Endothelial cell of umbilical vein (primary cell): ENCODE data around the gene TUBB3. TPM values are rescaled to one million over a fixed set of nuclear protein-coding genes. Genes with fewer than 3 reads are reported as not detected.

Experiments used
- BruUV-seq: library from RNA; stranded (reverse); fragments of 400-500 nt; replicated peaks from 2 replicates; lab custom pipeline; 2021; lab: Mats Ljungman, UMichigan
- CTCF ChIA-PET: fragments of 300-600, 350-600 bp; sonication (Branson Sonifier 250); formaldehyde crosslinking; loops from one replicate; lab custom pipeline; 2021; ENCODE audit warnings: antibody characterized with exemption, inconsistent platforms; lab: Charles Lee
- POLR2A ChIA-PET: fragments of 300-600, 350-600 bp; sonication (Branson Sonifier 250); formaldehyde crosslinking; loops from one replicate; lab custom pipeline; 2021; ENCODE audit warnings: antibody characterized with exemption, inconsistent platforms; lab: Charles Lee
- DNase-seq: peaks from one replicate; pipeline ENCODE4 v3.0.0-alpha.2; 2011; ENCODE audit warnings: low read depth, low spot score
- FAIRE-seq: peaks from 2 replicates; lab custom pipeline; 2011; peaks lifted over from hg19 to GRCh38; lab: Jason Lieb, UNC
- H2AFZ ChIP-seq: 2 replicates; pipeline ENCODE4 v1.6.0; 2012; ENCODE audit warnings: low read depth, low read length, control low read depth, inconsistent platforms
- H3K27ac ChIP-seq: 2 replicates; pipeline ENCODE4 v1.5.1; 2011; ENCODE audit warnings: low read depth, mild to moderate bottlenecking, control low read depth, low read length, moderate library complexity; ENCODE audit not compliant: insufficient read depth
- H3K27me3 ChIP-seq, 2 experiments: 2 replicates each; pipeline versions ENCODE4 v1.6.0 to v1.6.1; 2011; ENCODE audit warnings: low read length in 2 of 2, mixed read lengths in 1 of 2; ENCODE audit not compliant: control insufficient read depth in 2 of 2, insufficient read depth in 2 of 2
- H3K36me3 ChIP-seq, 2 experiments: 2 replicates in 1 of 2; 3 replicates in 1 of 2; pipeline ENCODE4 v1.5.1; 2011; ENCODE audit warnings: low read length in 2 of 2, mild to moderate bottlenecking in 1 of 2, moderate library complexity in 1 of 2; ENCODE audit not compliant: control insufficient read depth in 2 of 2, insufficient read depth in 2 of 2; ENCODE audit errors: extremely low read depth in 1 of 2
- H3K4me1 ChIP-seq: 3 replicates; pipeline ENCODE4 v1.5.1; 2011; ENCODE audit warnings: mild to moderate bottlenecking, low read length; ENCODE audit not compliant: control insufficient read depth, insufficient read depth; ENCODE audit errors: extremely low read depth
- H3K4me2 ChIP-seq: 2 replicates; pipeline ENCODE4 v1.6.1; 2011; ENCODE audit warnings: low read length, control low read depth, mixed read lengths; ENCODE audit not compliant: insufficient read depth
- H3K4me3 ChIP-seq, 3 experiments: fragments of 200-600 bp in 1 of 3; sonication (generic), shearing (Covaris generic) in 1 of 3; replicated peaks in 1 of 3; 2 replicates each; pipeline ENCODE4 v1.5.1; 2011 to 2016; ENCODE audit warnings: control low read depth in 3 of 3, low read length in 3 of 3, mild to moderate bottlenecking in 2 of 3, inconsistent platforms in 1 of 3, low read depth in 1 of 3, moderate library complexity in 1 of 3; ENCODE audit not compliant: insufficient read depth in 1 of 3
- H3K79me2 ChIP-seq: 2 replicates; pipeline ENCODE4 v1.6.0; 2012; ENCODE audit warnings: low read length, inconsistent platforms; ENCODE audit not compliant: control insufficient read depth, insufficient read depth
- H3K9ac ChIP-seq: replicated peaks from 2 replicates; pipeline ENCODE3; 2011; ENCODE audit warnings: low read length, control low read depth; ENCODE audit not compliant: insufficient read depth; ENCODE audit errors: extremely low read depth
- H3K9me1 ChIP-seq: replicated peaks from 3 replicates; pipeline ENCODE4 v1.6.0; 2011; ENCODE audit warnings: mild to moderate bottlenecking, low read length; ENCODE audit not compliant: control insufficient read depth, insufficient read depth; ENCODE audit errors: extremely low read depth
- H3K9me3 ChIP-seq: replicated peaks from 2 replicates; pipeline ENCODE4 v1.5.1; 2012; ENCODE audit warnings: low read length, inconsistent platforms; ENCODE audit not compliant: control insufficient read depth, insufficient read depth
- H4K20me1 ChIP-seq: replicated peaks from 2 replicates; pipeline ENCODE3; 2011; ENCODE audit warnings: mild to moderate bottlenecking, low read length; ENCODE audit not compliant: control insufficient read depth, insufficient read depth; ENCODE audit errors: extremely low read depth
- EZH2 ChIP-seq: IDR thresholded peaks from 2 replicates; pipeline ENCODE4 v1.6.1; 2012; ENCODE audit warnings: borderline replicate concordance, low read depth, mild to moderate bottlenecking, moderate library complexity, low read length, inconsistent platforms; ENCODE audit not compliant: severe bottlenecking
- FOS ChIP-seq: IDR thresholded peaks from 2 replicates; pipeline ENCODE4 v1.6.1; 2011; ENCODE audit warnings: mild to moderate bottlenecking, low read length, moderate library complexity, borderline replicate concordance; ENCODE audit not compliant: insufficient read depth
- GATA2 ChIP-seq: IDR thresholded peaks from 2 replicates; pipeline ENCODE4 v1.7.0; 2011; ENCODE audit warnings: low read depth, mild to moderate bottlenecking, moderate library complexity, mixed read lengths, low read length; ENCODE audit not compliant: insufficient read length, insufficient read depth
- JUN ChIP-seq: IDR thresholded peaks from 2 replicates; pipeline ENCODE4 v1.6.1; 2011; ENCODE audit warnings: borderline replicate concordance, low read depth; ENCODE audit not compliant: insufficient read length, insufficient read depth
- MYC ChIP-seq: IDR thresholded peaks from one replicate; pipeline ENCODE4 v1.6.1; 2011; ENCODE audit warnings: mild to moderate bottlenecking, low read depth, low read length
- dilution Hi-C: fragments of 300-500 bp; cut with MboI; formaldehyde crosslinking; loops from one replicate; pipeline ENCODE4 v1.15.0; 2019; ENCODE audit warnings: low sequenced_read_pairs; ENCODE audit not compliant: extremely low pct_ligation_motif_present
- intact Hi-C: fragments of 100-400 bp; cut with micrococcal nuclease; formaldehyde crosslinking; loops from one replicate; pipeline ENCODE4 v1.10.0; 2022
- polyA plus RNA-seq, 4 experiments: library from polyadenylated mRNA; depleted of rRNA in 3 of 4; stranded (reverse) in 3 of 4; unstranded in 1 of 4; fragments of >200 nt; gene quantifications; 2 replicates each; pipeline versions ENCODE4 v1.2.1 to v1.2.3, GENCODE V29; 2011 to 2012; ENCODE audit warnings: missing spikeins in 1 of 4
- total RNA-seq: library from RNA; stranded (reverse); gene quantifications from 2 replicates; pipeline ENCODE4 v1.2.3, GENCODE V29; 2021
- TF ChIP-seq, protein P1 (sequence below): IDR thresholded peaks from 2 replicates; pipeline ENCODE4 v1.6.1; 2011; ENCODE audit not compliant: insufficient read depth, insufficient read length
- TF ChIP-seq, protein P2 (sequence below), 2 donors: IDR thresholded peaks; 1 replicate in 1 of 2; 2 replicates in 1 of 2; pipeline ENCODE4 v1.5.1; 2011; ENCODE audit warnings: low read length in 2 of 2, mild to moderate bottlenecking in 2 of 2, moderate library complexity in 2 of 2, control low read depth in 1 of 2, inconsistent platforms in 1 of 2, low read depth in 1 of 2; ENCODE audit not compliant: insufficient read depth in 1 of 2; ENCODE audit errors: extremely low read depth in 1 of 2

The TUBB3 gene
- total and polyA plus RNA-seq, 2 donors (not counting 3 experiments of a cell fraction or from before 2014, with no cell fraction given): 170 to 215 TPM

DNA sequence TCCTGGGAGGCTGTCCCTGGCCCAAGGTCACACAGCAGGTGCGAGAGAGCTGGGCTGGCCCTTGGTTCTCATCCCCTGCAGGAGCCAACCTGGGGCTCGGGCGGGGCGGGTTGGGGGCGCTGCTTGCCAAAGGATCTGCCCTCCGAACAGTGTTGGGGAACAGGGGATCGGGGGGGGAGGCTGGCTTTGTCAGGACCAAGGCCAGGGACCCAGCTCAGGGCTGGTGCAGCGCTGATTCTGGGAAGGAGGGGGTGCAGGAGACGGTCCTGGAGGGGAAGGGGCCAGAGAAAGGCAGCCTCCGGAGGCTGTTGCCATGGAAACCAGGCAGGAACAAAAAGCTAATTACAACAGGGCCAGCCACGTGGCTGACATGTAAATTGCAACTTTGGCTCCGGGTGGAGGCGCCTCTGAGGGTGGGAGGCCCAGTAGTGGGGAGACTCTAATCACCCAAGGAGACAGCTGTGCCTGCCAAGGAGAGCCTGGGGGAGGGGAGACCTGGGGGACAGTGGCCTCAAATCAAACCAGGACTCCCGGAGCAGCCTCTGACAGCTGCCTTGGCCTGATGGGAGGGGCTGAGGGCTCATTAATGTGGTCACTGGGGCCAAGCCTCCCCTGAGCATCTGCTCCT, 1.3 kb downstream of the TUBB3 start:
- H3K9ac ChIP-seq: no peak overlapping the region
- no peaks in the 10 kb centered on the region for H3K27me3 ChIP-seq
- peaks cover 4% of the 10 kb centered on the region for H4K20me1 ChIP-seq
- no peak overlapping the region for H2AFZ ChIP-seq
- H3K27ac ChIP-seq: no peak overlapping the region
- dilution Hi-C loops (no loop called here), intact Hi-C loops (loop anchor here (2.0 to 5.0 kb wide), 4 partner anchors 48 to 222 kb away; partner anchors contain the start of genes FANCA, SPATA2L, VPS9D1 and ZNF276)
- no peaks in the 10 kb centered on the region for H3K9me3 ChIP-seq
- H3K9me1 ChIP-seq: no peaks in the 10 kb centered on the region
- H3K4me1 ChIP-seq: peaks cover 25% of the 10 kb centered on the region
- H3K36me3 ChIP-seq: peaks cover 0 to 3% of the 10 kb centered on the region in 2 experiments
- CTCF ChIA-PET: interaction anchor here (0.9 to 1.5 kb wide), 2 partner anchors 14 to 23 kb away, joined by 3 to 8 read pairs; no protein-coding TSS in a partner anchor
- POLR2A ChIA-PET: interaction anchor here (0.7 to 1.0 kb wide), 4 partner anchors 17 to 1902 kb away, joined by 3 to 7 read pairs (median 4); partner anchors contain the start of gene TCF25
- peak overlapping the region in 2 of 3 experiments; percentile 75 to 84 for H3K4me3 ChIP-seq
- peaks cover 7% of the 10 kb centered on the region for H3K79me2 ChIP-seq
- peak overlapping the region; percentile 43 for H3K4me2 ChIP-seq
- DNase-seq (peak; percentile 16), FAIRE-seq (peak; percentile 55)
- TF ChIP-seq, protein P1, sequence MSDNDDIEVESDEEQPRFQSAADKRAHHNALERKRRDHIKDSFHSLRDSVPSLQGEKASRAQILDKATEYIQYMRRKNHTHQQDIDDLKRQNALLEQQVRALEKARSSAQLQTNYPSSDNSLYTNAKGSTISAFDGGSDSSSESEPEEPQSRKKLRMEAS: peak; percentile 30
- no peak for TF ChIP-seq FOS
- BruUV-seq: no TSS peak

DNA sequence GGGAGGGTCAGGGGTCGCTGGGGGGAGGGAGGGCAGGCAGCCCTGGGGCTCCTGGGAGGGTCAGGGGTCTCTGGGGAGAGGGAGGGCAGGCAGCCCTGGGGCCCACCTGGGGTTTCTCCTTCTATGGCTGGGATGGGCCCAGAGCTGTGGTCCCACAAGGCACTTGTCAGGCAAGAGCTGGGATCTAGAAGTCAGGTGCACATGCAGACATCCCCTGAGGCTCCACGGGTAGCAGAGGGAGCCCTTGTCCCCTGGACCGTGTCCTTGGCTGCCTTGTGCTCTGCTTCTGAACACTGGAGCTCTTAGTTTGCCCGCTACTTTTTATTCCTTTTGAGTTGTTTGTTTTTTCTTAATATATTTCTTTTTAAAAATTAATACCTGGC, 1.8 kb downstream of the TUBB3 start:
- Histone ChIP-seq H3K4me3 (peak overlapping the region in 2 of 3 experiments; percentile 13 to 34), H4K20me1 (peaks cover 4% of the 10 kb centered on the region), H2AFZ (no peak overlapping the region), H3K79me2 (peaks cover 7% of the 10 kb centered on the region), H3K36me3 (peaks cover 0 to 3% of the 10 kb centered on the region in 2 experiments), H3K4me1 (peaks cover 25% of the 10 kb centered on the region), H3K27me3 (no peaks in the 10 kb centered on the region), H3K4me2 (peak overlapping the region; percentile 76), H3K9me1 (no peaks in the 10 kb centered on the region), H3K27ac (no peak overlapping the region), H3K9me3 (no peaks in the 10 kb centered on the region), H3K9ac (no peak overlapping the region)
- TF ChIP-seq, protein P2, sequence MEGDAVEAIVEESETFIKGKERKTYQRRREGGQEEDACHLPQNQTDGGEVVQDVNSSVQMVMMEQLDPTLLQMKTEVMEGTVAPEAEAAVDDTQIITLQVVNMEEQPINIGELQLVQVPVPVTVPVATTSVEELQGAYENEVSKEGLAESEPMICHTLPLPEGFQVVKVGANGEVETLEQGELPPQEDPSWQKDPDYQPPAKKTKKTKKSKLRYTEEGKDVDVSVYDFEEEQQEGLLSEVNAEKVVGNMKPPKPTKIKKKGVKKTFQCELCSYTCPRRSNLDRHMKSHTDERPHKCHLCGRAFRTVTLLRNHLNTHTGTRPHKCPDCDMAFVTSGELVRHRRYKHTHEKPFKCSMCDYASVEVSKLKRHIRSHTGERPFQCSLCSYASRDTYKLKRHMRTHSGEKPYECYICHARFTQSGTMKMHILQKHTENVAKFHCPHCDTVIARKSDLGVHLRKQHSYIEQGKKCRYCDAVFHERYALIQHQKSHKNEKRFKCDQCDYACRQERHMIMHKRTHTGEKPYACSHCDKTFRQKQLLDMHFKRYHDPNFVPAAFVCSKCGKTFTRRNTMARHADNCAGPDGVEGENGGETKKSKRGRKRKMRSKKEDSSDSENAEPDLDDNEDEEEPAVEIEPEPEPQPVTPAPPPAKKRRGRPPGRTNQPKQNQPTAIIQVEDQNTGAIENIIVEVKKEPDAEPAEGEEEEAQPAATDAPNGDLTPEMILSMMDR (IDR thresholded peaks at IDR 0.05; ENCODE audit: extremely low read depth in 1 of 2, insufficient read depth in 1 of 2, low read depth in 1 of 2, low read length in 2 of 2): no peak
- TF ChIP-seq JUN: no peak
- no peak for TF ChIP-seq MYC
- no peak for TF ChIP-seq GATA2
- no peak for TF ChIP-seq EZH2
- no peak for DNase-seq
- ChIA-PET POLR2A (interaction anchor here (0.6 to 1.0 kb wide), 5 partner anchors 17 to 1902 kb away, joined by 3 to 7 read pairs (median 3); partner anchors contain the start of gene TCF25), CTCF (interaction anchor here (0.9 to 1.5 kb wide), 2 partner anchors 15 to 23 kb away, joined by 3 to 8 read pairs; no protein-coding TSS in a partner anchor)
- no TSS peak for BruUV-seq
- intact Hi-C loops: loop anchor here (2.0 to 5.0 kb wide), 4 partner anchors 48 to 223 kb away; partner anchors contain the start of genes FANCA, SPATA2L, VPS9D1 and ZNF276
- no peak for FAIRE-seq
- dilution Hi-C loops: no loop called here
